NT2/D1 (cell line): ENCODE results near the gene NUDT1.

Experiments
- DNase-seq: peaks from one replicate; pipeline ENCODE4 v3.0.0-alpha.2; 2011; ENCODE audit warnings: low read depth, low spot score
- H3K27me3 ChIP-seq: 2 replicates; pipeline ENCODE4 v1.6.0; 2011; ENCODE audit warnings: mild to moderate bottlenecking; ENCODE audit not compliant: insufficient read length, insufficient read depth
- H3K36me3 ChIP-seq: 2 replicates; pipeline ENCODE4 v1.6.1; 2011; ENCODE audit warnings: mild to moderate bottlenecking, low read length, mixed read lengths; ENCODE audit not compliant: insufficient read depth, insufficient read length
- H3K4me1 ChIP-seq: 2 replicates; pipeline ENCODE4 v1.5.1; 2011; ENCODE audit not compliant: insufficient read depth, insufficient read length
- H3K4me3 ChIP-seq: 2 replicates; pipeline ENCODE4 v1.5.1; 2011; ENCODE audit warnings: low read depth; ENCODE audit not compliant: insufficient read length
- H3K9ac ChIP-seq: 2 replicates; pipeline ENCODE4 v1.6.0; 2011; ENCODE audit warnings: low read depth; ENCODE audit not compliant: insufficient read length
- H3K9me3 ChIP-seq: 2 replicates; pipeline ENCODE4 v1.5.1; 2011; ENCODE audit warnings: mild to moderate bottlenecking, low read length; ENCODE audit not compliant: insufficient read depth
- SUZ12 ChIP-seq: IDR thresholded peaks from 2 replicates; pipeline ENCODE4 v1.6.1; 2011; ENCODE audit not compliant: insufficient read length, insufficient read depth; ENCODE audit errors: extremely low read depth
- YY1 ChIP-seq: IDR thresholded peaks from 2 replicates; pipeline ENCODE4 v1.6.1; 2011; ENCODE audit not compliant: insufficient read length, insufficient read depth
- ZNF274 ChIP-seq: IDR thresholded peaks from 2 replicates; pipeline ENCODE4 v1.6.1; 2011; ENCODE audit warnings: mild to moderate bottlenecking, low read depth, low read length

The NUDT1 gene

DNA sequence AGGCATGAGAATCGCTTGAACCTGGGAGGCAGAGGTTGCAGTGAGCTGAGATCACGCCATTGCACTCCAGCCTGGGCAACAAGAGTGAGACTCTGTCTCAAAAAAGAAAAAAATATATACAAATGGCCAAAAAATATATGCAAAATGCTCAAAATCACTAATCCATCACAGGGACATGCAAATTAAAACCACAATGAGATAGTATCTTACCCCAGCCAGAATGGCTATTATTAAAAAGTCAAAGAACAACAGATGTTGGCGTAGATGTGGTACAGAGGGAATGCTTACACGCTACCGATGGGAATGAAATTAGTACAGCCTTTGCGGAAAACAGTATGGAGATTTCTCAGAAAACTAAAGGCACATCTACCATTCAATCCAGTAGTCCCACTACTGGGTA, 54.8 kb downstream of the NUDT1 start:
- Histone ChIP-seq H3K4me1 (peaks cover 3% of the 10 kb centered on the region), H3K27me3 (no peaks in the 10 kb centered on the region), H3K36me3 (peaks cover 3% of the 10 kb centered on the region), H3K9me3 (peaks cover 5% of the 10 kb centered on the region; the same call in 1 of the 2 replicates), H3K9ac (no peak overlapping the region), H3K4me3 (no peak overlapping the region)
- DNase-seq, result no peak
- TF ChIP-seq ZNF274, result no peak
- TF ChIP-seq YY1, result no peak
- TF ChIP-seq SUZ12, result no peak

GRCh38 chr7:2299131-2299829, 57.3 kb downstream of the NUDT1 start:
- Histone ChIP-seq H3K4me1 (peaks cover 3% of the 10 kb centered on the region), H3K4me3 (no peak overlapping the region), H3K9ac (no peak overlapping the region), H3K36me3 (no peaks in the 10 kb centered on the region), H3K27me3 (no peaks in the 10 kb centered on the region), H3K9me3 (peaks cover 15% of the 10 kb centered on the region; the same call in 1 of the 2 replicates)
- TF ChIP-seq YY1, result no peak
- TF ChIP-seq SUZ12, result no peak
- no peak for TF ChIP-seq ZNF274
- DNase-seq, result no peak

- no peak for TF ChIP-seq ZNF274
- no peak for DNase-seq
- Histone ChIP-seq H3K9ac (no peak overlapping the region), H3K9me3 (peaks cover 15% of the 10 kb centered on the region; the same call in 1 of the 2 replicates), H3K27me3 (no peaks in the 10 kb centered on the region), H3K4me1 (peaks cover 3% of the 10 kb centered on the region), H3K36me3 (no peaks in the 10 kb centered on the region), H3K4me3 (no peak overlapping the region)
Observed at GRCh38 chr7:2299870-2300512, 58.0 kb downstream of the NUDT1 start.
